GM18861 (cell line): ENCODE measurements around the gene RGS2.

Experiments
- ATAC-seq: cut with Tn5 transposase; IDR thresholded peaks from one replicate; pipeline ENCODE4 v1.9.1; 2021; ENCODE audit not compliant: unreplicated experiment

The RGS2 gene

GRCh38 chr1:192794768-192795035 is 14.1 kb upstream of the RGS2 start:
- ATAC-seq = no peak

DNA sequence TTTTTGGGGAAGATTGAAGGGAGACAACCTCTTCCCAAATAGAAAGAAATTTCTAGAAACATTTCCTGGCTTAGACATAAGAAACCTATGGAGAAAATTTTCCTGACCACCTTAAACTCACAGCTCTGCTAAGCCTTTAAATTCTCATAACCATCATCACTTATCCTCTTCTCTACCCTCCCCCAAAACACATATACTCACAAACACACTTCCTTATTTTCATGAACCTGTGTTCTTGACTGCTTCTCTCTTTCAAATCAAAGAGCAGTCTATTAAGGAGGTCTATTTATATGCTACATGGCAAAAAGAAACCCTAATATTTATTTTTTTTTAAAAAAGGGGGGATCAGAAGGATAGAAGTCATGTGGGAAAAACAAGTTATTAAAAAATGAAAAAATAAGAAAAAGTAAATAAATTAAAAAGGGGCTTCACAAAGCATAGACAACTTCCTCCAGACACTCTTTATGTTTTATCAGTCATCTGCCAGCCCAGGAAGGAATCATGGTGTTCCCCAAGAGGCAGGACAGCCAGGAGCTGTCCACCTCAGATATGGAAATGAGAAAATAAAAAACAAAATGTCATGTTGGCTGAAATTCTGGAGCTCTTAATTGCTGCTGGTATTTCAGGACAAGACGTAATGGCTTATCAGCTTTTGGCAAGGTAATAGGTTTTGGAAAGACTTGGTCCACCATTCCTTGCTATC is 12.8 kb upstream of the RGS2 start:
- ATAC-seq = no peak

GRCh38 chr1:192797143-192797542 is 11.7 kb upstream of the RGS2 start:
- no peak for ATAC-seq

- no peak for ATAC-seq
Measured at GRCh38 chr1:192797891-192798290, 10.9 kb upstream of the RGS2 start.

DNA sequence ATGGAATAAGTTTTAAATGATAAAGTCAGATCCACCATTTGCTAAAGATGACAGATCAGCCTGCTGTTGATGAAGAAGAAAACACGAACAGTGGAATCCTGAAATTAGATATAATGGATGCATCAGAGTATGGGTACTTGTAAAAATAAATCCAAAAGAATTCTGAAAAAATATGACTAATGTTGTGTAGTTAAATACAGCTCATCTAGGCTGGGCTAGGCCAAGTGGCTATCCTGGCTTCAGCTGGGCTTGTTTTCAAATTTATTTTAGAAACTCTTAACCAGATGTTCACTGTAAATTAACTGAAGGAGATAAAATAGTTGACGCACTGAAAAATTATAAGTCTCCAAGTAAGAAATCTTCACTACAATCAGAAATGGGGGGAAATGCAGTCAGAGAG is 7.4 kb upstream of the RGS2 start:
- ATAC-seq = no peak

DNA sequence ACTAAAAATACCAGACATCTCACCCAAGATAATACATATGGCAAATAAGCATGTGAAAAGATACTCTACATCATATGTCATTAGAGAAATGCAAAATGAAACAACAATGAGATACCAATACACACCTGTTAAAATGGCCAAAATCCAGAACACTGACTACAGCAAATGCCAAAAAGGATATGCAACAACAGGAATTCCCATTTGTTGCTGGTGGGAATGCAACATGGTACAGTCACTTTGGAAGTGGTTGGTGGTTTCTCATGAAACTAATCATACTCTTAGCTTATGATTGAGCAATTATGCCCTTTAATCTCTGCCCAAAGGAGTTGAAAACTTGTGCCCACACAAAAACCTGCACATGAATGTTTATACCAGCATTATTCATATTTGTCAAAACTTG is 6.4 kb upstream of the RGS2 start:
- no peak for ATAC-seq

DNA sequence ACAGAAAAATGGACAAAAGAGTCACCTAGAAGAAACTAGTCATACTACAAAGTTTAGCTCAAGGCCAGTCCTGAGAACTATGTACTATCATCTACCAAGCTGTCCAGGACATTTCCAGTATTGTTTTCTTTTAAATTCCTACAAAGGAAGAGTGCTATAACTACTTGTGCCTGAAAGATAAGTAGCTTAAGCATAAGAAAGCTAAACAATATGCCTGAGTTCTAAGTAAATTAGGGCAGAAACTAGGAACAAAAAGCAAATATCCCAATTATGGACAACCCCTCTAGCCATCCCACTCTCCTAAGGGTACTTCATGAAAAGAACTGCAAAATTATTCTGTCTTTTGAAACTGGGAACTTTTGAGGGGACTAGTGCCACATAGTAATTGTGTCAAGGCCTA is 5.3 kb upstream of the RGS2 start:
- no peak for ATAC-seq

- peak; percentile 27 for ATAC-seq
Measured at GRCh38 chr1:192805832-192806323, 3.0 kb upstream of the RGS2 start.

DNA sequence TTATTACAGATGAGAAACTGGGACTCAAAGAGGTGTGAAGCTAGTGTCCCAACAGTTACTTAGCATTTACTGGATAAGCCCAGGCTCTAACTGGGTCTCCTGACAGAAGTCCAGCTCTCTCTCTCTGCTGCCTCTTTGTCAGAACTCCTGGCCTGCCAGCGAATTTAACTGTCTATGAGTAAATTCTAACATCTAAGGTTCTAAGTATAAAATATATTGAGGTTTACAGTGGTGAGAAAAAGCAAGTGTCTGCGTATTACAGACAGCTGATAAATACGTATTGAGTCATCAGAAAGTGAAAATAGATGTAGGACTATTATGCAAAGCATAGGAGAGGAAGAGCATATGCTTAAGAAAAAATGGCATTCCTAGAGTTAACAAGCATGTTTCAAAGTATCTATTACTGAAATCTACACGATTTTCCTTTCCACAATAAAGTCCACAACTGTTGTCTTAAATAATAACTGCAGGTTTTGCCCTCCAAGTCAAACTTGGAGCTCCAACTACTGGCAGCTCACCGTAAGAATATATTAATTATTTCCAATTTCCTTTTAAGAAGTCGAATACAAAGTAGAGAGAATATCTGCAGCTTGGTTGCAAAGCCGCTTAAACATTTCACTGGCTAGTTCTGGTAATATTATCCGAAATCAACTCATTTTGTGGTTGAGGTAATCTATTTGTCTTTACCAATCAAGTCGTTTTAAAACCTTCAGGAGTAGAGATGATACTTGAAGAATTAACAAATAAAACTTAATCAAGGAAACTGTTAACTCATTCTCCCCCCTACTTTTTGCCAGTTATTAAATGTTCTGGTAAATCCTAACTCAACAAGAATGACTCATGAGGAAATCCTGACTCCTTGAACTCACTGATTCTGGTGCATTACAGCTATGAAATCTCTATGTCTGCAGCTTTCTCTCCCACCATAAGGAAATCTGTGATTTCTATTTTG is 1.4 kb upstream of the RGS2 start:
- peak; percentile 42 for ATAC-seq

DNA sequence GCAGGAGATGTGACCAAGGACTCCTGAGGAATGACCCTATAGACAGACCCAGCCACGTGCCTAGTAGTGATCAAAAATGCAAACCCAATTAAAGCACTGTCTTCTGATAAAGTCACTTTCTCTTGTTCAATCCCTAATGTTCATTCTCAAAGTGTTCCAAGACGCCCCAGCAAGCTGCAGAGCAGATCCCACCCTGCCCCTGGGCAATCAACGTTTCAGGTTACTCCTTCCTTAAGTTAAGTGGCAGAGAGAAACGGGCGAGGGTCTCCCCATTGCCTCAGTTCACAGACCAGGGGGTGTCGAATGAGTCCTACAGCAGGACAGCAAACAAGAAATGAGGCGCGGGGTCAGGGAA is 699 bp upstream of the RGS2 start:
- ATAC-seq = no peak

DNA sequence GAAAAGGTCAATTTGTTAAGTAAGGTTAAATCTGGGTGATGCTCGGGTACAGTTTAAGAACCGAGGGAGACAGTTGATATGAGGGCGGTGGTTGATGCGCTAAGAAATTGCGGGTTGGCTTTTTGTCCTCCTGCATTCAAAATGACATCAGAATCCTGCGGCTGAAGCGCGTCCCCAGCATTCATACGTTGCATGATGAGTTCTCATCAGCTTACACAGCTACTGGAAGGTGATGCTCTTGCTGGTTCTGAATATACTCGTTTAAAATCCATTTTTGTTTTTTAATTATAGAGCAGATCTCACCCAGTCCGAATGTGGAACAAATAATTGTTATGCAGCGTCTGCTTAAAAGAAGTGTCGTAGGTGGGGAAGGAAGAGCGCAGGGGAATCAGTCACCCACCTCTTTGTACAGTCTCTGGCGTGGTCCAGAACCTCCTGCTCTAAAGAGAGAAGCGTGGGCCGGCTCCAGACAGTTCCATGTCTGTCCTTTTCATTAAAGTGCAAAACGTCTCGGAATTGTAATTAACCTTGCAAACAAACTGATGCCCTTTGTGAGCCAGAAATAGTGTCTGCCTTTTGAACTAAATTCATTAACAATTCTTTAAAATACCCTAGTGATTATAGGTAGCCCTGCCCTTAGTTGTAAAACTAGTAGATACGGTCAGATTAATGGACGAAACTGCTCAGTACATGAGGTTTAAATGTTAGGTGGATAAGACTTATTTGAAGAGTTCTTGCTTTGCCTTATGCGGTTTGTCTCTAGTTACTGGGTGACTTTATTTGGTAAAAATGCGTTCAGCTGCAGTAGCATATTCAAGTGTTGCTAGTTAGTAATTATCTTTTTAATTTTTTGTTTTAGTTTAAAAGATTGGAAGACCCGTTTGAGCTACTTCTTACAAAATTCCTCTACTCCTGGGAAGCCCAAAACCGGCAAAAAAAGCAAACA is 741 bp downstream of the RGS2 start:
- no peak for ATAC-seq

- ATAC-seq = peak; percentile 17
Measured at GRCh38 chr1:192810253-192810880, 1.5 kb downstream of the RGS2 start.

GRCh38 chr1:192811006-192811405 is 2.2 kb downstream of the RGS2 start:
- no peak for ATAC-seq

GRCh38 chr1:192811594-192812239 is 2.9 kb downstream of the RGS2 start:
- no peak for ATAC-seq

DNA sequence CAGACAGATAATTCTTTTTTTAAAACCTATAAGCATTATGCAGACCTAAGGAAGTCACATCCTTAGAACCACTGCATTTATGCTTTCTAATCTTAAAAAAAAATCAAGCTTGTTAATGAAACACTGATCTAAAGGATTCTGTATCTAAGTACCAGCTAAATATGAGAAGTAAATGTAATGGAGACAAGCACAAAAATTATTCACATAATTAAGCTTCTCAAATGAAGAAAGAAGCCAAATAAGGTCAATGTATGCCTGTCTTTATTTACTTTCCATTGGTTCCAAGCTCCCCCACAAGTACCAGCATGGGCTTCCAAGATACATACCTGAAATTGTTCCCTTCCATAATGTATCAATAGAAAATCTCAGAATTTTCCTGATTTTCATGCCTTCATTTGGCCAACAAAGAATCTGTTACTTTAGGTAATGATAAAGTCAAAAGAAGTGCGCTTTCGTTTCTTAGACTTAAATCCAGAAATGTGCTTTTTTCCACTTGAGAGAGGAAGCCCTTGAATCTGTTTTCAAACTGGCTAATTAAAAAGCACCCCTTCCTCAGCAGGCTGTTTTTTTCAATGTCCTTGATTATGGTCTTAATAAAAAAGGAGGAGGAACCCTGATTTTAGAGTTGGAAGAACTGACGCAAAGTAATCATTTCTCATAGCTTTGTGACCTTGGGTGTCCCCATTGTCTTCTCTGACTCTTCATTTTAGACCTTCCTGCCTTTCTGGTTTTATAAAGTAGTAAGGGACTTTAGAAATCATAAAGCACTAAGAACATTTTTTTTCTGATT is 3.8 kb downstream of the RGS2 start:
- ATAC-seq = no peak

DNA sequence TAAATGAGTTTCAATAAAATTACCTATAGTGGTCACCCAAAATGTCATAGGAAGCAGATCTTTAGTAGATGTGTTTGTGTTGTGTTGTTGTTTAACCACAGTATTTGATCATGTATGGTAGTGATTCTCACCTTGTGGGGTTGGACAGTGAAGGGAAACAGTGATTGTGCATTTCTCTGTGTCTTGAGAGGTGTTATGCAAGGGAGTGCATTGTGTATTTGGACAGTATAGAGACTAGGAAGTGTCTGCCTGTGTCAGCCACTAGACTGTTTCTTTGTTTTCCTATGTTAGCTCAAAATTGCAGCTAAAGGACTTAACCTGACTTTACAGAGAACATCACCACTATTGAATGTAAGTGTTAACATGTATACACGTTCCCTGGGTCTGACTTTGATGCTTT is 6.0 kb downstream of the RGS2 start:
- ATAC-seq = no peak

DNA sequence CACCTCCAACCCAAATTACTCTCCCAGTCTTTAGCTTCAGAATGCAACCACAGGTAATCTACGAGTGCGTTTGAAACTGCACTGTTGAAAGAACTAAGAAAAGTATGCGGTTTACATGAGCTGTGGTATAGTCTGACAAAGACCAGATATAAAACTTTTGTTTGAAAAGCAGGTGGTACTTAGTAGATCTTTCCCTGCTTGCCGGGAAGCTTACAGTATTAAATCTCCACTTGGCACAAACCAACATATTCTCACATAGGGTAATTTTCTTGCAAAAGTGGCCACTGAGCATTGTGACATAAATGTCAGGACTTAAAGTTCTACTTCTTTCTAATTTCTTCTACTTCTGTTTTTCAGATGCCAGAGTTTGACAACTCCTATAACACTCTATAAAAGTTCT is 8.4 kb downstream of the RGS2 start:
- no peak for ATAC-seq

GRCh38 chr1:192821296-192821695 is 12.5 kb downstream of the RGS2 start:
- ATAC-seq = no peak

DNA sequence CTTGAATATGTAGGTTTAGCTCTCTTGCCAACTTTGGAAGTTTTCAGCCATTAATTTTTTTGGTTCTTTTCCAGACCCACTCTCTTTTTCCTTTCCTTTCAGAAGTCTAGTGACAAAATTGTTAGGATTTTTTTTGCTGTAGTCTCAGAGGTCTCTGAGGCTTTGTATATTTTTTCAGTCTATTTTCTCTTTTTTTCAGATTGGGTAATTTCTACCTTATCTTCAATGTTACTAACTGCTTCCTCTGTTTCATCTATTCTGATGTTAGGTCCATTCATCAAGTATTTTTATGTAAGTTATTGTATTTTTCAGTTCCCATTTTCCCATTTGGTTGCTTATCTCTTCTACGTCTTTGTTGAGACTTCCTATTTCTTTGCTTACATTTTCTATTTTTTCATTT is 15.7 kb downstream of the RGS2 start:
- ATAC-seq = no peak
